Spleen (tissue), 7 donors: ENCODE measurements around the gene CEP170B.

Experiments used
- POLR2A ChIP-seq, 3 donors: fragments of 450-650 bp; IDR thresholded peaks; one replicate each; pipeline ENCODE4 v1.5.1; 2017; ENCODE audit warnings: antibody characterized with exemption in 3 of 3, mild to moderate bottlenecking in 1 of 3
- POLR2AphosphoS5 ChIP-seq, 3 donors: sonication (generic); formaldehyde crosslinking; IDR thresholded peaks; one replicate each; pipeline ENCODE4 v1.5.1; 2017; ENCODE audit warnings: antibody characterized with exemption in 3 of 3
- TF ChIP-seq, protein P1 (sequence below), 11 experiments: fragments of 200-600 bp in 7 of 11; fragments of 450-650 bp in 4 of 11; sonication (generic) in 4 of 11; IDR thresholded peaks in 8 of 11; conservative IDR thresholded peaks in 3 of 11; 1 replicate in 7 of 11; 2 replicates in 4 of 11; pipeline versions ENCODE4 v1.4.0 to v1.8.0; 2016 to 2021; ENCODE audit warnings: antibody characterized with exemption in 11 of 11, inconsistent platforms in 4 of 11, mild to moderate bottlenecking in 1 of 11
- donor health status: DM: no; HTN: no; CAD: no; lungs with moderate emphysema.
- donor health status: DM: no; HTN: no; CAD: no.
- donor health status: DM: no; HTN: no; CAD: no.

DNA sequence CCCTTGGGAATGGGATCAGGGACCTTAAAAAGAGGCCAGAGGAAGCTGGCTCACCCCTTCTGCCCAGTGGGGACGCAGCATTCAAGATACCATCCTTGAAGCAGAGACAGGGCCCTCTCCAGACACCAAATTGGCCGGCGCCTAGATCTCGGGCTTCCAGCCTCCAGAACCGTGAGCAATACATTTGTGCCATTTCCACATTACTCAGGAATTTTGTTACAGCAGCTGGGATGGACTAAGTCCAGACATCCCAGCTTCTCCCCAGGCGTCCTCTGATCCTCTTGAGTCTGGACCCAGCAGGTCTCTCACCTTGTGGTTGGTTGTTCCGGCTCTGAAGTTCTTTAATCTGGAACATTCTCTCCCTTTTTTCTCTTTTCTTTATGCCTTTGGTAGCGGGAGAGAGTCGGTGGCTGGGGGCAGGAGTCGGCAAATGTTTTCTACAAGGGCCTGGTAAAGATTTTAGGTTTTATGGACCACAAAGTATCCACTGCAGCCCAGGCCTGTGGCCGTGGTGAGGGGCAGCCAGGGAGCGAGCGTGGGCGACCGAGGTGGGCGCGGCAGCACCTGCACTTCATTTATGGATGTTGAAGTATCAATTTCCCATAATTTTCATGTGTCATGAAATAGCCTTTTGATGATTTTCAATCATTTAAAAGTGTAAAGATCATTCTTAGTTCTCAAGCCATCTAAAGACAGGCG is 4.8 kb downstream of the CEP170B start:
- TF ChIP-seq, protein P1, sequence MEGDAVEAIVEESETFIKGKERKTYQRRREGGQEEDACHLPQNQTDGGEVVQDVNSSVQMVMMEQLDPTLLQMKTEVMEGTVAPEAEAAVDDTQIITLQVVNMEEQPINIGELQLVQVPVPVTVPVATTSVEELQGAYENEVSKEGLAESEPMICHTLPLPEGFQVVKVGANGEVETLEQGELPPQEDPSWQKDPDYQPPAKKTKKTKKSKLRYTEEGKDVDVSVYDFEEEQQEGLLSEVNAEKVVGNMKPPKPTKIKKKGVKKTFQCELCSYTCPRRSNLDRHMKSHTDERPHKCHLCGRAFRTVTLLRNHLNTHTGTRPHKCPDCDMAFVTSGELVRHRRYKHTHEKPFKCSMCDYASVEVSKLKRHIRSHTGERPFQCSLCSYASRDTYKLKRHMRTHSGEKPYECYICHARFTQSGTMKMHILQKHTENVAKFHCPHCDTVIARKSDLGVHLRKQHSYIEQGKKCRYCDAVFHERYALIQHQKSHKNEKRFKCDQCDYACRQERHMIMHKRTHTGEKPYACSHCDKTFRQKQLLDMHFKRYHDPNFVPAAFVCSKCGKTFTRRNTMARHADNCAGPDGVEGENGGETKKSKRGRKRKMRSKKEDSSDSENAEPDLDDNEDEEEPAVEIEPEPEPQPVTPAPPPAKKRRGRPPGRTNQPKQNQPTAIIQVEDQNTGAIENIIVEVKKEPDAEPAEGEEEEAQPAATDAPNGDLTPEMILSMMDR (IDR thresholded peaks at IDR 0.05 in 8 of 11, conservative IDR thresholded peaks at IDR 0.05 in 3 of 11), result no peak
- TF ChIP-seq POLR2A (IDR thresholded peaks at IDR 0.05) (no peak), POLR2AphosphoS5 (IDR thresholded peaks at IDR 0.05) (no peak)
